ENCODE measurements around the gene KCNA5. TPM values are rescaled to one million over a fixed set of nuclear protein-coding genes. Genes with fewer than 3 reads are reported as not detected.

KCNA5 gene
- polyA plus RNA-seq, 1 donor (not counting 4 experiments of a cell fraction or from before 2014, with no cell fraction given): not detected

Other genes starting within 250 kb of the KCNA5 start
- not detected in 3 replicates for gene KCNA1, start 134.0 kb upstream of the KCNA5 start, polyA plus RNA-seq

All from keratinocyte (primary cell).